ENCODE data around the gene KCNB1. TPM values are rescaled to one million over a fixed set of nuclear protein-coding genes. Genes with fewer than 3 reads are reported as not detected.
A peak's percentile ranks its signal among the peaks of the same experiment; 100 is the strongest.

Gene KCNB1
- total and polyA plus RNA-seq, 4 donors: under 0.01 to 3.4 (median 1.4) TPM

- H3K27me3 ChIP-seq (ENCODE audit: control insufficient read depth in 4 of 4, insufficient read depth in 4 of 4, low read length in 3 of 4): peaks cover 0 to 5% (median 2%) of the 10 kb centered on the region in 4 donors
- H3K9me3 ChIP-seq (ENCODE audit: control insufficient read depth in 4 of 4, low read length in 3 of 4): no peaks in the 10 kb centered on the region
- 58% methylated on average over 9 of the region's 9 CpGs for WGBS
- no peaks in the 10 kb centered on the region for H3K36me3 ChIP-seq (ENCODE audit: control insufficient read depth in 4 of 4, insufficient read depth in 3 of 4, low read depth in 1 of 4, low read length in 3 of 4)
- no peak overlapping the region for H3K9ac ChIP-seq (ENCODE audit: low read depth in 1 of 2, low read length in 2 of 2)
- H3K4me1 ChIP-seq (ENCODE audit: control insufficient read depth in 4 of 4, insufficient read depth in 4 of 4, low read length in 3 of 4): peaks cover 0 to 7% (median 1%) of the 10 kb centered on the region in 4 donors
- TF ChIP-seq, protein P1, sequence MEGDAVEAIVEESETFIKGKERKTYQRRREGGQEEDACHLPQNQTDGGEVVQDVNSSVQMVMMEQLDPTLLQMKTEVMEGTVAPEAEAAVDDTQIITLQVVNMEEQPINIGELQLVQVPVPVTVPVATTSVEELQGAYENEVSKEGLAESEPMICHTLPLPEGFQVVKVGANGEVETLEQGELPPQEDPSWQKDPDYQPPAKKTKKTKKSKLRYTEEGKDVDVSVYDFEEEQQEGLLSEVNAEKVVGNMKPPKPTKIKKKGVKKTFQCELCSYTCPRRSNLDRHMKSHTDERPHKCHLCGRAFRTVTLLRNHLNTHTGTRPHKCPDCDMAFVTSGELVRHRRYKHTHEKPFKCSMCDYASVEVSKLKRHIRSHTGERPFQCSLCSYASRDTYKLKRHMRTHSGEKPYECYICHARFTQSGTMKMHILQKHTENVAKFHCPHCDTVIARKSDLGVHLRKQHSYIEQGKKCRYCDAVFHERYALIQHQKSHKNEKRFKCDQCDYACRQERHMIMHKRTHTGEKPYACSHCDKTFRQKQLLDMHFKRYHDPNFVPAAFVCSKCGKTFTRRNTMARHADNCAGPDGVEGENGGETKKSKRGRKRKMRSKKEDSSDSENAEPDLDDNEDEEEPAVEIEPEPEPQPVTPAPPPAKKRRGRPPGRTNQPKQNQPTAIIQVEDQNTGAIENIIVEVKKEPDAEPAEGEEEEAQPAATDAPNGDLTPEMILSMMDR (IDR thresholded peaks at IDR 0.05; ENCODE audit: low read depth, low read length, missing input control): peak; percentile 22
- no peak for TF ChIP-seq ZBTB33 (IDR thresholded peaks at IDR 0.05)
- TF ChIP-seq REST (IDR thresholded peaks at IDR 0.05): no peak
- TF ChIP-seq, protein P2, sequence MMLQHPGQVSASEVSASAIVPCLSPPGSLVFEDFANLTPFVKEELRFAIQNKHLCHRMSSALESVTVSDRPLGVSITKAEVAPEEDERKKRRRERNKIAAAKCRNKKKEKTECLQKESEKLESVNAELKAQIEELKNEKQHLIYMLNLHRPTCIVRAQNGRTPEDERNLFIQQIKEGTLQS (IDR thresholded peaks at IDR 0.05): no peak
- TF ChIP-seq, protein P3, sequence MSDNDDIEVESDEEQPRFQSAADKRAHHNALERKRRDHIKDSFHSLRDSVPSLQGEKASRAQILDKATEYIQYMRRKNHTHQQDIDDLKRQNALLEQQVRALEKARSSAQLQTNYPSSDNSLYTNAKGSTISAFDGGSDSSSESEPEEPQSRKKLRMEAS (IDR thresholded peaks at IDR 0.05): no peak
- TF ChIP-seq RXRA (IDR thresholded peaks at IDR 0.05): no peak
- peak; percentile 64 to 70 for TF ChIP-seq RAD21 (IDR thresholded peaks at IDR 0.05)
- TF ChIP-seq TAF1 (conservative IDR thresholded peaks at IDR 0.05): no peak
- H3K4me3 ChIP-seq (ENCODE audit: low read depth in 1 of 3, low read length in 3 of 3): no peak overlapping the region
- peak overlapping the region in 1 of 2 donors; percentile 34 for H3K27ac ChIP-seq (ENCODE audit: low read depth in 1 of 2, low read length in 2 of 2)
- DNase-seq (ENCODE audit: low spot score): no peak
These were observed 158.7 kb downstream of the KCNB1 start for GRCh38 chr20:49323622-49324238.

DNA sequence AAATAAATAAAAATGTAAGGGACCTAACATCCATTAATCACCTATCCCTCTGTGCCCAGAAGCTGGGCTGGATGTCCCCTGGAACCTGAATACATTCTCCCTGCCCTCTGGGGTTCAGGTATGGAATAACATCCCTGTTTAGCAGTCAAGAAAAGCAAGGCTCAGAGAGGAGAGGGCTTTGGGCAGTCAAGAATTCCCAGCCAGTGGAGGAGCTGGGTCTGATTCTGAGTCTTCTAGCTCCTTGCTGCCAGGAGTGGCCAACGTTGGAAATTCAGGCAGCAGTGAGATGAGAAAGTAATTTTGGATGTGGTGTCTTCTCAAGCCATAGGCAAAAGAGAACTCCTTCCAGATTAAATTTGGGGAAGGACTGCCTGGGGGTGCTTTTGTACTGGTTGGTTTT, 162.0 kb downstream of the KCNB1 start:
- no peaks in the 10 kb centered on the region for H3K36me3 ChIP-seq (ENCODE audit: control insufficient read depth in 4 of 4, insufficient read depth in 3 of 4, low read depth in 1 of 4, low read length in 3 of 4)
- TF ChIP-seq GABPA (IDR thresholded peaks at IDR 0.05 in 1 of 2, conservative IDR thresholded peaks at IDR 0.05 in 1 of 2) (no peak), SP1 (IDR thresholded peaks at IDR 0.05) (no peak), HNF4G (IDR thresholded peaks at IDR 0.05) (no peak), RAD21 (IDR thresholded peaks at IDR 0.05) (peak in 1 of 2 donors; percentile 47), REST (IDR thresholded peaks at IDR 0.05) (no peak), JUND (IDR thresholded peaks at IDR 0.05) (no peak), YY1 (IDR thresholded peaks at IDR 0.05) (no peak)
- TF ChIP-seq, protein P3 (IDR thresholded peaks at IDR 0.05): no peak
- H3K4me1 ChIP-seq (ENCODE audit: control insufficient read depth in 4 of 4, insufficient read depth in 4 of 4, low read length in 3 of 4): peaks cover 4 to 15% (median 6%) of the 10 kb centered on the region in 4 donors
- DNase-seq (ENCODE audit: low spot score): no peak
- no peak overlapping the region for H3K4me3 ChIP-seq (ENCODE audit: low read depth in 1 of 3, low read length in 3 of 3)
- no peak overlapping the region for H3K9ac ChIP-seq (ENCODE audit: low read depth in 1 of 2, low read length in 2 of 2)
- H3K27ac ChIP-seq (ENCODE audit: low read depth in 1 of 2, low read length in 2 of 2): no peak overlapping the region
- H3K9me3 ChIP-seq (ENCODE audit: control insufficient read depth in 4 of 4, low read length in 3 of 4): no peaks in the 10 kb centered on the region
- WGBS: 2% methylated on average over 1 of the region's 1 CpG
- peaks cover 0 to 6% (median 4%) of the 10 kb centered on the region in 4 donors for H3K27me3 ChIP-seq (ENCODE audit: control insufficient read depth in 4 of 4, insufficient read depth in 4 of 4, low read length in 3 of 4)
